GM12864 (cell line): ENCODE measurements around the gene LCN15.
"Not testable (repeated sequence)": the region's sequence is repeated elsewhere in the genome, so short reads cannot be mapped to it uniquely, and the experiment has no call there.

Source experiments
- DNase-seq: peaks from one replicate; pipeline ENCODE4 v3.0.0-alpha.2; 2011; ENCODE audit warnings: low read depth
- H3K4me3 ChIP-seq: 2 replicates; pipeline ENCODE4 v1.5.1; 2011; ENCODE audit warnings: mild to moderate bottlenecking, low read depth, low read length, control low read depth
- TF ChIP-seq, protein P1 (sequence below): IDR thresholded peaks from 2 replicates; pipeline ENCODE4 v1.5.1; 2011; ENCODE audit warnings: low read depth, mild to moderate bottlenecking, moderate library complexity, low read length, control low read depth, inconsistent platforms; ENCODE audit errors: missing control alignments

LCN15 gene

GRCh38 chr9:136711751-136712689 is 52.3 kb downstream of the LCN15 start, which contains the start of gene DIPK1B:
Gene DIPK1B (plus strand): TSS chr9:136712572. CDS start chr9:136712666, 94 bp downstream.
- TF ChIP-seq, protein P1, sequence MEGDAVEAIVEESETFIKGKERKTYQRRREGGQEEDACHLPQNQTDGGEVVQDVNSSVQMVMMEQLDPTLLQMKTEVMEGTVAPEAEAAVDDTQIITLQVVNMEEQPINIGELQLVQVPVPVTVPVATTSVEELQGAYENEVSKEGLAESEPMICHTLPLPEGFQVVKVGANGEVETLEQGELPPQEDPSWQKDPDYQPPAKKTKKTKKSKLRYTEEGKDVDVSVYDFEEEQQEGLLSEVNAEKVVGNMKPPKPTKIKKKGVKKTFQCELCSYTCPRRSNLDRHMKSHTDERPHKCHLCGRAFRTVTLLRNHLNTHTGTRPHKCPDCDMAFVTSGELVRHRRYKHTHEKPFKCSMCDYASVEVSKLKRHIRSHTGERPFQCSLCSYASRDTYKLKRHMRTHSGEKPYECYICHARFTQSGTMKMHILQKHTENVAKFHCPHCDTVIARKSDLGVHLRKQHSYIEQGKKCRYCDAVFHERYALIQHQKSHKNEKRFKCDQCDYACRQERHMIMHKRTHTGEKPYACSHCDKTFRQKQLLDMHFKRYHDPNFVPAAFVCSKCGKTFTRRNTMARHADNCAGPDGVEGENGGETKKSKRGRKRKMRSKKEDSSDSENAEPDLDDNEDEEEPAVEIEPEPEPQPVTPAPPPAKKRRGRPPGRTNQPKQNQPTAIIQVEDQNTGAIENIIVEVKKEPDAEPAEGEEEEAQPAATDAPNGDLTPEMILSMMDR = no peak
- DNase-seq = no peak
- no peak within 1 kb of the TSS for H3K4me3 ChIP-seq

DNA sequence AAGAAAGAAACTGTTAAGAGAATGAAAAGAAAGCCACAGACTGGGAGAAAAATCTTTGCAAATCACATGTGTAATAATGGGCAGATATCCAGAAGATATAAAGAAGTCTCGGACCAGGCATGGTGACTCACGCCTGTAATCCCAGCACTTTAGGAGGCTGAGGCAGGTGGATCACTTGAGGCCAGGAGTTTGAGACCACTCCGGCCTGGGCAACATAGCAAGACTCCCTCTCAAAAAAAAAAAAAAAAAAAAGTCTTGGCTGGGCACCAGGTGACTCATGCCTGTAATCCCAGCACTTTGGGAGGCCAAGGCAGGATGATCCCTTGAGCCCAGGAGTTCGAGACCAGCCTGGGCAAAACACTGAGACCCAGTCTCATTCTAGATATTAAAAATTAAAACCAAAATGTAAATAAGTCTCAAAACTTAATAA is 53.1 kb downstream of the LCN15 start:
- H3K4me3 ChIP-seq, DNase-seq: not testable (repeated sequence)

DNA sequence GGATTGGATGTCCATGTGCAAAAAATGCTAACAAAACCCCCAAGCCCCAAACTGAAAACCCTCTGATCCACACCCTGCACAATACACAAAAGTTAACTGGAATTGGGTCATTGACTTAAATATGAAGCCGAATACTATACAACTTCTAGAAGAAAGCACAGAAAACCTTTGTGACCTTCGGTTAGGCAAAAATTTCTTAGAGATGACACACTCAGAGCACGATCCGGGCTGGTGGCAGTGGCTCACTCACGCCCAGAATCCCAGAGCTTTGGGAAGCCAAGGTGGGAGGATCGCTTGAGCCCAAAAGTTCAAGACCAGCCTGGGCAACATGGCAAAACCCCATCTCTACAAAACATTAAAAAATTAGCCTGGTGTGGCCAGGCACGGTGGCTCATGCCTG is 53.8 kb downstream of the LCN15 start:
- TF ChIP-seq, protein P1 = no peak
- H3K4me3 ChIP-seq = no peak overlapping the region
- no peak for DNase-seq
